ENCODE measurements around the gene FHOD1. TPM values are rescaled to one million over a fixed set of nuclear protein-coding genes. Genes with fewer than 3 reads are reported as not detected.
A peak's percentile ranks its signal among the peaks of the same experiment; 100 is the strongest.

FHOD1 gene
- total and polyA plus RNA-seq, 9 of the 15 experiments (the other 6 are each of a cell fraction or from before 2014, with no cell fraction given): 18.7 to 126 (median 32.3) TPM

DNA sequence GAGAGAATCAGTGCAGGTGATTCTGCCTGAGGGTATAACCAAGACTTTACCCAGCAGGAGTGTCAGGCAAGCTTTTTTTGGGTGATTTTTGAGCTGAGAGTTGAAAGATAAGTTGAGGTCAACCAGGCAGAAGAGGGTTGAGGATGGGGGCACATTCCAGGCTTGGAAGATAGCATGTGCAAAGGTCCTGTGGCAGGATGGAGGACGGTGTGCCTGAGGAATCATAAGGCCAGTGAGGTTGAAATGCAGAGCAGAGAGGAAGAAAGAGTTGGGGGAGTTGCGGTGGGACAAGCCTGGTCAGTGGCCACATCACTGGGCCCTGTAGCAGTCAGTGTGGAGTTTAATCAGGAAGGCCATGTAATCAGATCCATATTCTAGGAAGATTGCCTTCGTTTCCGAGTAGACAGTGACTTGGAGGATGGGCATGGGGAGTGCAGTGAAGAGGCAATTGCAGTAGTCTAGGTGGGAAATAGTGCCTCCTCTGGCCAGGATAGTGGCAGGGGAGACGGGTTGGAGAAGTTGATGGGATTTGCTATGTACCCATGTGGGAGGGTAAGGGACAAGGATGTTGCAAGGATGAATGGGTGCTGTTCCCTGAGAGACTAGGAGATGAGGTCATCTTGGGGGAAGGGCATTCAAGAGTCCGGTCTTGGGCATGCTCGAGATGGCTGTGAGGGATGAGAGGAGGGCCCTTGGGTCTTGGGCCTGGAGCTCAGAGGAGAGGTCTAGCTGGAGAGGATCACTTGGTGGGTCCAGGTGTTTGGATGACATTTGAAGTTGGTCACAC, 36.0 kb upstream of the FHOD1 start (continued):
- TF ChIP-seq, protein P1, sequence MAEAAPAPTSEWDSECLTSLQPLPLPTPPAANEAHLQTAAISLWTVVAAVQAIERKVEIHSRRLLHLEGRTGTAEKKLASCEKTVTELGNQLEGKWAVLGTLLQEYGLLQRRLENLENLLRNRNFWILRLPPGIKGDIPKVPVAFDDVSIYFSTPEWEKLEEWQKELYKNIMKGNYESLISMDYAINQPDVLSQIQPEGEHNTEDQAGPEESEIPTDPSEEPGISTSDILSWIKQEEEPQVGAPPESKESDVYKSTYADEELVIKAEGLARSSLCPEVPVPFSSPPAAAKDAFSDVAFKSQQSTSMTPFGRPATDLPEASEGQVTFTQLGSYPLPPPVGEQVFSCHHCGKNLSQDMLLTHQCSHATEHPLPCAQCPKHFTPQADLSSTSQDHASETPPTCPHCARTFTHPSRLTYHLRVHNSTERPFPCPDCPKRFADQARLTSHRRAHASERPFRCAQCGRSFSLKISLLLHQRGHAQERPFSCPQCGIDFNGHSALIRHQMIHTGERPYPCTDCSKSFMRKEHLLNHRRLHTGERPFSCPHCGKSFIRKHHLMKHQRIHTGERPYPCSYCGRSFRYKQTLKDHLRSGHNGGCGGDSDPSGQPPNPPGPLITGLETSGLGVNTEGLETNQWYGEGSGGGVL (CRISPR knock-in tag; IDR thresholded peaks at IDR 0.05): no peak
- TF ChIP-seq GABPA (tag; conservative IDR thresholded peaks at IDR 0.05; ENCODE audit: low read depth): no peak
- TF ChIP-seq BCOR (IDR thresholded peaks at IDR 0.05): peak; percentile 26; the same call in 1 of the 2 replicates
- TF ChIP-seq SMAD1 (IDR thresholded peaks at IDR 0.05; ENCODE audit: low read depth, low read length, partially characterized antibody): no peak
- TF ChIP-seq SMARCA5 (IDR thresholded peaks at IDR 0.05): peak; percentile 40; the same call in 1 of the 2 replicates
- TF ChIP-seq, protein P2, sequence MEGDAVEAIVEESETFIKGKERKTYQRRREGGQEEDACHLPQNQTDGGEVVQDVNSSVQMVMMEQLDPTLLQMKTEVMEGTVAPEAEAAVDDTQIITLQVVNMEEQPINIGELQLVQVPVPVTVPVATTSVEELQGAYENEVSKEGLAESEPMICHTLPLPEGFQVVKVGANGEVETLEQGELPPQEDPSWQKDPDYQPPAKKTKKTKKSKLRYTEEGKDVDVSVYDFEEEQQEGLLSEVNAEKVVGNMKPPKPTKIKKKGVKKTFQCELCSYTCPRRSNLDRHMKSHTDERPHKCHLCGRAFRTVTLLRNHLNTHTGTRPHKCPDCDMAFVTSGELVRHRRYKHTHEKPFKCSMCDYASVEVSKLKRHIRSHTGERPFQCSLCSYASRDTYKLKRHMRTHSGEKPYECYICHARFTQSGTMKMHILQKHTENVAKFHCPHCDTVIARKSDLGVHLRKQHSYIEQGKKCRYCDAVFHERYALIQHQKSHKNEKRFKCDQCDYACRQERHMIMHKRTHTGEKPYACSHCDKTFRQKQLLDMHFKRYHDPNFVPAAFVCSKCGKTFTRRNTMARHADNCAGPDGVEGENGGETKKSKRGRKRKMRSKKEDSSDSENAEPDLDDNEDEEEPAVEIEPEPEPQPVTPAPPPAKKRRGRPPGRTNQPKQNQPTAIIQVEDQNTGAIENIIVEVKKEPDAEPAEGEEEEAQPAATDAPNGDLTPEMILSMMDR (IDR thresholded peaks at IDR 0.05 in 2 of 3, conservative IDR thresholded peaks at IDR 0.05 in 1 of 3; ENCODE audit: insufficient read depth in 2 of 3, low read depth in 1 of 3, low read length in 3 of 3): 0 out of 6 replicates have a peak, but pooled peaks of 1 of the 3 experiments have one; percentile 16
- TF ChIP-seq KDM1A (IDR thresholded peaks at IDR 0.05): peak; percentile 35 to 45; a peak in 1 of 4 replicates
- TF ChIP-seq, protein P3, sequence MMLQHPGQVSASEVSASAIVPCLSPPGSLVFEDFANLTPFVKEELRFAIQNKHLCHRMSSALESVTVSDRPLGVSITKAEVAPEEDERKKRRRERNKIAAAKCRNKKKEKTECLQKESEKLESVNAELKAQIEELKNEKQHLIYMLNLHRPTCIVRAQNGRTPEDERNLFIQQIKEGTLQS (IDR thresholded peaks at IDR 0.05): peak; percentile 60
- TF ChIP-seq, protein P3 (CRISPR knock-in tag; conservative IDR thresholded peaks at IDR 0.05): no peak

Data from K562 (cell line).